Loucy (cell line): Measurements from ENCODE around the gene TIPRL.

ENCODE experiments used
- EZH2phosphoT487 ChIP-seq: fragments of 200-600 bp; IDR thresholded peaks from 2 replicates; pipeline ENCODE4 v1.6.1; 2018; ENCODE audit warnings: antibody characterized with exemption, mild to moderate bottlenecking, moderate library complexity, borderline replicate concordance
- TF ChIP-seq, protein P1 (sequence below): fragments of 200-600 bp; sonication (generic); conservative IDR thresholded peaks from 2 replicates; pipeline ENCODE4 v1.5.1; 2014; ENCODE audit warnings: mild to moderate bottlenecking, antibody characterized with exemption, low read length

GRCh38 chr1:168223681-168224540 lies 45.1 kb downstream of the TIPRL start:
- TF ChIP-seq, protein P1, sequence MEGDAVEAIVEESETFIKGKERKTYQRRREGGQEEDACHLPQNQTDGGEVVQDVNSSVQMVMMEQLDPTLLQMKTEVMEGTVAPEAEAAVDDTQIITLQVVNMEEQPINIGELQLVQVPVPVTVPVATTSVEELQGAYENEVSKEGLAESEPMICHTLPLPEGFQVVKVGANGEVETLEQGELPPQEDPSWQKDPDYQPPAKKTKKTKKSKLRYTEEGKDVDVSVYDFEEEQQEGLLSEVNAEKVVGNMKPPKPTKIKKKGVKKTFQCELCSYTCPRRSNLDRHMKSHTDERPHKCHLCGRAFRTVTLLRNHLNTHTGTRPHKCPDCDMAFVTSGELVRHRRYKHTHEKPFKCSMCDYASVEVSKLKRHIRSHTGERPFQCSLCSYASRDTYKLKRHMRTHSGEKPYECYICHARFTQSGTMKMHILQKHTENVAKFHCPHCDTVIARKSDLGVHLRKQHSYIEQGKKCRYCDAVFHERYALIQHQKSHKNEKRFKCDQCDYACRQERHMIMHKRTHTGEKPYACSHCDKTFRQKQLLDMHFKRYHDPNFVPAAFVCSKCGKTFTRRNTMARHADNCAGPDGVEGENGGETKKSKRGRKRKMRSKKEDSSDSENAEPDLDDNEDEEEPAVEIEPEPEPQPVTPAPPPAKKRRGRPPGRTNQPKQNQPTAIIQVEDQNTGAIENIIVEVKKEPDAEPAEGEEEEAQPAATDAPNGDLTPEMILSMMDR, result no peak
- no peak for TF ChIP-seq EZH2phosphoT487
